BLaER1 (cell line): ENCODE data around the gene DST.

ENCODE experiments used
- H3K27ac ChIP-seq: shearing (Covaris generic); formaldehyde crosslinking; 2 replicates; pipeline ENCODE4 v1.8.1; 2022
- H3K27me3 ChIP-seq: shearing (Covaris generic); formaldehyde crosslinking; 2 replicates; pipeline ENCODE4 v1.8.1; 2022
- H3K36me3 ChIP-seq: shearing (Covaris generic); formaldehyde crosslinking; 2 replicates; pipeline ENCODE4 v1.8.1; 2022
- H3K4me1 ChIP-seq: shearing (Covaris generic); formaldehyde crosslinking; 2 replicates; pipeline ENCODE4 v1.8.1; 2022
- H3K4me2 ChIP-seq: shearing (Covaris generic); formaldehyde crosslinking; 2 replicates; pipeline ENCODE4 v1.8.1; 2022
- H3K4me3 ChIP-seq: shearing (Covaris generic); formaldehyde crosslinking; 2 replicates; pipeline ENCODE4 v1.8.1; 2022
- H3K9ac ChIP-seq: shearing (Covaris generic); formaldehyde crosslinking; 2 replicates; pipeline ENCODE4 v1.8.1; 2022
- H3K9me3 ChIP-seq: shearing (Covaris generic); formaldehyde crosslinking; 2 replicates; pipeline ENCODE4 v1.8.1; 2022
- H4K20me1 ChIP-seq: shearing (Covaris generic); formaldehyde crosslinking; 2 replicates; pipeline ENCODE4 v1.8.1; 2022
- Cebpa-rat ChIP-seq: shearing (Covaris generic); IDR thresholded peaks from 2 replicates; pipeline ENCODE4 v1.8.1; 2022

Gene DST

DNA sequence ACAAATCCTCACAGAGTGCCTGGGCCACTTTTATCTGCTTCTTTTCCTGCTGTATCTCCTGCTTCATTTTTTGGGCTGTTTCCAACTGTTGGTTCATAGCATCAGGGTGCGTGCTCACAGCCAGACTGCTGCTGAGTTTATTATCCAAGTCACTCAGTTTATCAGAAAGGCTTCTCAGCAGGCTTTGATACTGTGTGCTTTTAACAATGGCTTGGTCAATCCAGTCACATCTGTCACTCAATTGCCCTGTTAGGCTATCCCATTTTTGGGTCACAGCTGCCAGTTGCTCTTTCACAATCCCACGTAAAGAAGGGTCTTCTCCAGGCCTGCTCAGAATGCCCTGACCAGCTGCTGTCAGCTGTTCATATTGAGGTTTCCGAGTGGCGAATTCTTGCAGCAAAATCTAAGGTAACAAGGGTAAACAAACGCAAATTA, 87.2 kb downstream of the DST start:
- no peaks in the 10 kb centered on the region for H4K20me1 ChIP-seq
- H3K27ac ChIP-seq = no peak overlapping the region
- no peaks in the 10 kb centered on the region for H3K9me3 ChIP-seq
- H3K36me3 ChIP-seq = peaks cover 27% of the 10 kb centered on the region
- no peak for TF ChIP-seq Cebpa-rat
- H3K4me1 ChIP-seq = no peaks in the 10 kb centered on the region
- no peak overlapping the region for H3K4me2 ChIP-seq
- H3K27me3 ChIP-seq = no peaks in the 10 kb centered on the region
- H3K9ac ChIP-seq = no peak overlapping the region
- no peak overlapping the region for H3K4me3 ChIP-seq

DNA sequence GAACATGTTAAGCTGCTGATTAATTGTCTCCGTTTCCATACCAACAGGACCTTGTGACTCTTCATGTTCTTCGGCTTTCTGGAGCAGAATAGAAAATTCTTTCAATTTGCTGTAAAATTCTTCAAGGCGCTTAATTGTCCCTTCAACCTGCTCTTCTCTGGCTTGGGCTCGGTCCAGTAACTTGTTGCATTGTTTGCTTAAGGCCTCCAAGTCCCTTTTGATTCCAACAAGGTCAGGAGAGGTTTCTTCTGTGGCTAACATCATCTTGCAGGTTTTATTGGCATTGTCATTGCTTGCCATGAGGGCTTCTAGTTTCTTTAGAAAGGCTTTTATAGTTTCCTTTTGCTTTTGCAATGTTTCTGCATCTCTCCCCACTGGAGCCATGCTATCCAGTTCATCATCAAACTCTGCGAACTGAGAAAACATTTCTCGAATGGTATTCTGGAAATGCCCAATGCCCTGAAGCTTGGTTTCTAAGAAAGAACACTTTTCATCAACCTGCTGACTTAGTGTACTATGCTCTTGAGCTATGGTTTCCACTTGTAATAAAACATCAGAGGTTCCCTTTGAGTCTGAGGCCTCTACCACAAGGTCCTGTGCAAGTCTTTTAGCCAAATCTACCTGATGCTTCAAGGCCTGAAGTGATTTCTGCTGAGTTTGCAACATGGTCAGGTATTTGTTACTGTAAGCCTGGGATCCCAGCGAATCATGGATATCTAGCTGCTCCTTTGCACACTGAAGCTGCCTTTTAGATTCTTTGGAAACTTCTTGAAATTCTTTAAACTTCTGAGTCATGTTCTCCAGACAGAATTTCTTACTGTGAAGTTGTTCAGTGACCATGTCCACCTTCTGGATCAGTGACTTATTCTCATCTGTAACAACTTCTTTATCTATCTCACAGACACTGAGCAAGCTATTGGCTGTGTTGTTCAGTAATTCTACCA, 90.2 kb downstream of the DST start:
- TF ChIP-seq Cebpa-rat = no peak
- Histone ChIP-seq H3K9ac (no peak overlapping the region), H3K4me3 (no peak overlapping the region), H4K20me1 (no peaks in the 10 kb centered on the region), H3K27ac (no peak overlapping the region), H3K36me3 (peaks cover 27% of the 10 kb centered on the region), H3K4me2 (no peak overlapping the region), H3K9me3 (no peaks in the 10 kb centered on the region), H3K27me3 (no peaks in the 10 kb centered on the region), H3K4me1 (no peaks in the 10 kb centered on the region)

DNA sequence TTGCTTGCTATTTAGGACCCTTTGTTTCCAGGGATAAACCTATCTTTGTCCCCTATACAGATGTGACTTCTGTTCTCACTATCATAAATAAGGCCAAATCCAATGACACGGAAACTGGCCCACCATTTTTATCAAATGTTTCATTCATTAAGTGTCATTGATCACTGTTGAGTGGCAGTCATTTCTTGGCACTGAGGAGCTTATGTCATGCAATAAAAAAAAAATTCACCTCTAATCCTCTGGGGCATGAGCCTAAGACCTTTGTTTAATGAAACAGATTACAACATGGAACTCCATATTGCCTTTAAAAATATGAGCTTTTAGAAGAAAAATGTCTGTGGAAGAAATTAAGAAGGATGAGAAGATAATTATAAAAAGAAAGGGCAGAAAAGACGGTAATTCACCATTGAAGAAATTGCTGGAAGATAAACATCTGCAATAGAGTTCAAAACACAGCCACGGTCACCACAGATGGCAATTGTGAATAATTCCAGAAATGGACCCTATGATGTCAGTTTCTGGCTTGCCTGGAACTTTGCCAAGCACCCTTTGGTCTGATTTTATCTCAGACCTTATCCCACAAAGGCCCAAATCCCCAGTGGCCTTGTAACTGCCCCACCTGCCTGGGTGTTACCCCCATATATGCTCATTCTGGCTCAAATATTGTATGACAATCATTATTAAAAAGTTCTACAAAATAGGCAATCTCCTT, 91.1 kb downstream of the DST start:
- H3K36me3 ChIP-seq = peaks cover 27% of the 10 kb centered on the region
- no peak overlapping the region for H3K4me3 ChIP-seq
- no peaks in the 10 kb centered on the region for H3K4me1 ChIP-seq
- H3K9me3 ChIP-seq = no peaks in the 10 kb centered on the region
- H3K4me2 ChIP-seq = no peak overlapping the region
- H3K27me3 ChIP-seq = no peaks in the 10 kb centered on the region
- no peak overlapping the region for H3K9ac ChIP-seq
- H4K20me1 ChIP-seq = no peaks in the 10 kb centered on the region
- H3K27ac ChIP-seq = no peak overlapping the region
- TF ChIP-seq Cebpa-rat = no peak

DNA sequence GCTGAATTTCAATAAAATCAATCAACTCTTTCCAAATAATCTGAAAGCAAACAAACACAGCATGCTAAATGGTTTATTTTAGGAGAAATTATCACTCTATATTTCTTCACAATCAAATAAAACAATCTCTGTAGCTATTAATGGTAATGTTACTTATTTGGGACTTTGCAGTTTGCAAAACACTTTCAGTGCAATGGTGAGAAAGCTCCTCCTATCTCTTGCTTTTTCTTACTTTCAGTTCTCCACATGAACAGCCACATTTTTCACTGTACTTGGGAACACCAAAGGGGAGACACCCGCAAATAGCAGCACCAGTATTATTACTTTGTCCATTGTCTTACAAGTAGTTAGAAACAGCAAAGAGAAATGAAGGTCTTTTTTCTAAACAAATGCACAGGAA, 92.4 kb downstream of the DST start:
- no peak overlapping the region for H3K4me3 ChIP-seq
- no peak overlapping the region for H3K4me2 ChIP-seq
- H4K20me1 ChIP-seq = no peaks in the 10 kb centered on the region
- no peaks in the 10 kb centered on the region for H3K27me3 ChIP-seq
- H3K4me1 ChIP-seq = no peaks in the 10 kb centered on the region
- TF ChIP-seq Cebpa-rat = no peak
- H3K9ac ChIP-seq = no peak overlapping the region
- no peak overlapping the region for H3K27ac ChIP-seq
- H3K36me3 ChIP-seq = peaks cover 22% of the 10 kb centered on the region
- H3K9me3 ChIP-seq = no peaks in the 10 kb centered on the region

DNA sequence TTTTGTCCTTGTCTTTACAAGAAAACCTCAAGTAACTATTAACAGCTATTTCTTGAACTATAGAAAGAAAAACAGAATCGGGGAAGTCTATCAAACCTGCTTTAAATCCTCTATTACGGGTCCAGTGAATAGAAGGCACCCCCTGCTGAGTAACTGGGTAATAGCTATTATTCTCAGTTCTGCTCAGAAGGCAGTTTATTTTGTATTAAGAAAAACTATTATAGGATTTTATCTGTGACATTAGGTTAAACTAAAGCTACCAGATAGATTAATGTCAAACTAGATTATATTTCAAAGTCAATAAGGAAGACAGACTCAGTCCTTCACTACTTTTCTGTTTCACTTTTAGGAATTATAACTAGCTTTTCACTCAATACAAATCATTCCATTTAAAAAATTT, 93.7 kb downstream of the DST start:
- Histone ChIP-seq H3K9me3 (no peaks in the 10 kb centered on the region), H3K27ac (no peak overlapping the region), H3K4me2 (no peak overlapping the region), H3K4me3 (no peak overlapping the region), H3K36me3 (peaks cover 18% of the 10 kb centered on the region), H4K20me1 (peaks cover 5% of the 10 kb centered on the region; the same call in 1 of the 2 replicates), H3K9ac (no peak overlapping the region), H3K27me3 (no peaks in the 10 kb centered on the region), H3K4me1 (no peaks in the 10 kb centered on the region)
- TF ChIP-seq Cebpa-rat = no peak

DNA sequence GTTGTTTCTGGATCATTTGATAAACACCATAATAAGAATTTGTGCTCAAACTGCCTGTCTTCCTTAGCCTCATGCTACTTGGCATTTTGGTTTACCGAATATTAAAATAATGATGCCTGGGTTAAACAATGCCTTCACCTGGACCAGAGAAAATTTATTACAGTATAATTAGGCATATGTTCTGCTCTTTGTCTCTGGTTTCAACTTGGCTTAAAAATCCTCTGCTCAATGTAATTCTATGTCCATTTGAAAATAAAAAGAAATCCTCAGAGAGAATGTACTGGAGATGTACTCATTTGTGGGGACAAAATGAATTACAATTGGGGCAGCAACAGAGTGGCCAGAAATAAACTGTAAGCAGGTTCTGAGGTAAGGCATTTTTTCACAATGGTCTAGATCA, 95.0 kb downstream of the DST start:
- Histone ChIP-seq H4K20me1 (peaks cover 5% of the 10 kb centered on the region; the same call in 1 of the 2 replicates), H3K4me1 (no peaks in the 10 kb centered on the region), H3K9me3 (no peaks in the 10 kb centered on the region), H3K36me3 (peaks cover 10% of the 10 kb centered on the region), H3K4me3 (no peak overlapping the region), H3K27ac (no peak overlapping the region), H3K4me2 (no peak overlapping the region), H3K27me3 (peaks cover 5% of the 10 kb centered on the region; the same call in 1 of the 2 replicates), H3K9ac (no peak overlapping the region)
- no peak for TF ChIP-seq Cebpa-rat

DNA sequence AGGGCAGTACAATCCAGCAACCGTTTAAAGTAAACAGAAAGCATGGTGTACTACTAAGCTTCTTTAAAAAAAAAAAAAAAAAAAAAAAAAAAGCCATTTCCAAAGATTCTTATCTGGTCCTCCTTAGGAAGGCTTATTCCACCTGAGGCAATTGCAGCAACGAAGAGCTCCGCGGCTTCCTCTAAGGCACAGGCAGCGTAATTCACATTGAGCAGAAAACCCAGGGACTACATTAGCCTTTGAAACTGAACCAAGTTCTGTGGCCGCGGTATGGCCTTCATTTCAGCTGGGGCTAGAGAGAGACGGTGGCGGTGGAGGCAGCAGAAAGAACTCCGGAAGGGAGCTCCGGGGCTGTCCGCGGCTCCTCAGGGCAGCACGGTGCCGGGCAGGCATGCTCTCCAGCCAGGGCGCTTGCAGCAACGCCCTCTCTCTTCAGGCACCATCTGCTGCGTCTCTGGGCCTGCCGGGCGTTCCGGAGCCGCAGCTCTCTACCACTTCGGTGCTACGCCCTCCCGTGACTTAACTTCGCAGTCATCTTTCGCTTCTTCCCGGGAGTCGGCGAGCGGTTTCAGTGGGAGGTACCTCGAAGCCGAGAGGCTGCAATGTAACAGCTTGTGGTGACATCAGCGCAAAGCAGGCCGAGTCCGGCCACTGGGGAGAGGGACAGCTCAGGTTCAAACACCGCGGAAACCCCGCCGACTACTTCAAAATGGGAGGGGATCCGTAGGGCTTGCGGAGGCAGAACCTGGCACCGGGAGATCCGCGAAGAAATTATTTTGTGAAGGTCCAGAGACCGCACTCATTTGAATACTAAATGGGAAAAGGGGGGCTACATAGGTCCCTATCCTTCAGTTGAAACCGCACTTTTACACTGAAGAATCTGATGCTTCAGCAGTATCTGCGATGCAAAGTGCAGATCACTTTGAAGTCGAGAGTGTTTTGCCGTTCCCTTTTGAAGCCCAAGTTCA, 100.0 kb downstream of the DST start:
- Histone ChIP-seq H3K4me2 (peak overlapping the region; percentile 85), H3K4me3 (peak overlapping the region; percentile 66), H3K4me1 (peaks cover 16% of the 10 kb centered on the region), H3K9me3 (no peaks in the 10 kb centered on the region), H3K27ac (peak overlapping the region; percentile 32; the same call in 1 of the 2 replicates), H4K20me1 (peaks cover 5% of the 10 kb centered on the region; the same call in 1 of the 2 replicates), H3K9ac (peak overlapping the region; percentile 64), H3K36me3 (no peaks in the 10 kb centered on the region), H3K27me3 (peaks cover 5% of the 10 kb centered on the region)
- TF ChIP-seq Cebpa-rat = no peak

DNA sequence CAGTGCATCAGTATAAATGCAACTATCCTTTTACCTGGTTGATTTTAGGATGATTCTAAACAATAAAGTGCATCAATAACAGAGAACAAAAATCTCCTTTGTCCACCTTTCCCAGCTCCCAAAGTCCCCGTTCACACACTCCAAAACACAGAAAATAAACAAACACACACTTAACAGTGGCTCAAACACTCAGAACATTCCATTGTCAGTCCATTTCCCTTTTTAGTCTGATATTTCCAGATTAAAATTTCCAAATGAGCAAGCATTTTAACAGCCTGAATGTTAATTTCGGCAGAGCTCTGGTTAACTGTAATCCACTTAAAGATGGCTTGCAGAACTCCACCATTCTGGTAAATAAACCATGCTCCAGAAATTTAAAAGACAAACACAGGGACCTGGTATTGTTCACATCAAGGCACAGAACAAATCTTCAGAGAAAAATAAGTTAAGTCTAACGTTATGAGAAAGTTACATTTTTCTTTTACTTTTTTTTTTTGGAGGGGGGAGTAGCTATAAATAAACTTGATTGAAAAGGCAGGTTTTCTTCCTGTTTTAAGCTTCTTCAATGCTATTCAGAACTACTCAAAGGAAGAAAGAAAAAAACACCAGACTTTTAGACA, 100.8 kb downstream of the DST start:
- TF ChIP-seq Cebpa-rat = no peak
- Histone ChIP-seq H3K9ac (peak overlapping the region; percentile 64), H3K4me2 (peak overlapping the region; percentile 85), H3K4me3 (peak overlapping the region; percentile 66), H3K9me3 (no peaks in the 10 kb centered on the region), H3K27me3 (peaks cover 5% of the 10 kb centered on the region), H3K36me3 (no peaks in the 10 kb centered on the region), H3K27ac (no peak overlapping the region), H4K20me1 (peaks cover 5% of the 10 kb centered on the region; the same call in 1 of the 2 replicates), H3K4me1 (peaks cover 16% of the 10 kb centered on the region)
